SU-DHL-6 (cell line): Measurements from ENCODE around the gene NXPH1.

Experiments used
- H2AFZ ChIP-seq: fragments of 200-600 bp; sonication (generic); 2 replicates; pipeline ENCODE4 v1.6.1; 2014; ENCODE audit warnings: low read depth, mild to moderate bottlenecking, moderate library complexity, mixed read lengths, antibody characterized with exemption, low read length; ENCODE audit not compliant: severe bottlenecking
- H3F3A ChIP-seq: fragments of 200-600 bp; shearing (Covaris generic); 2 replicates; pipeline ENCODE4 v1.6.0; 2016; ENCODE audit warnings: antibody characterized with exemption, mild to moderate bottlenecking; ENCODE audit not compliant: insufficient read depth
- H3K27ac ChIP-seq: fragments of 200-600 bp; sonication (generic); 2 replicates; pipeline ENCODE4 v1.5.1; 2016; ENCODE audit warnings: low read depth, mild to moderate bottlenecking, low read length, moderate library complexity, mixed read lengths
- H3K27me3 ChIP-seq: fragments of 200-600 bp; sonication (generic), shearing (Covaris generic); 2 replicates; pipeline ENCODE4 v1.6.0; 2014; ENCODE audit warnings: mild to moderate bottlenecking, low read length
- H3K36me3 ChIP-seq: fragments of 200-600 bp; sonication (generic); 2 replicates; pipeline ENCODE4 v1.6.1; 2014; ENCODE audit warnings: mild to moderate bottlenecking, low read length, mixed read lengths
- H3K4me2 ChIP-seq: fragments of 300-600, 200-600 bp; shearing (Covaris generic), sonication (generic); 2 replicates; pipeline ENCODE4 v1.6.0; 2014; ENCODE audit warnings: low read length, low read depth, mild to moderate bottlenecking; ENCODE audit not compliant: poor library complexity, severe bottlenecking
- H3K4me3 ChIP-seq: fragments of 200-600 bp; sonication (generic); 2 replicates; pipeline ENCODE4 v1.5.1; 2014; ENCODE audit warnings: antibody characterized with exemption, low read length, mild to moderate bottlenecking, mixed read lengths; ENCODE audit not compliant: insufficient read depth, poor library complexity, severe bottlenecking
- H3K79me2 ChIP-seq: fragments of 200-600 bp; sonication (generic); 2 replicates; pipeline ENCODE4 v1.6.1; 2014; ENCODE audit warnings: mild to moderate bottlenecking, low read length, moderate library complexity; ENCODE audit not compliant: insufficient read depth
- H3K9ac ChIP-seq: fragments of 200-600 bp; sonication (generic); 2 replicates; pipeline ENCODE4 v1.7.0; 2014; ENCODE audit warnings: mild to moderate bottlenecking, low read length
- H3K9me2 ChIP-seq: fragments of 200-600 bp; sonication (generic); replicated peaks from 2 replicates; pipeline ENCODE4 v1.6.1; 2014; ENCODE audit warnings: low read length; ENCODE audit not compliant: insufficient read depth
- H3K9me3 ChIP-seq: fragments of 200-600 bp; sonication (generic); 2 replicates; pipeline ENCODE4 v1.6.1; 2014; ENCODE audit warnings: low read length, mixed read lengths; ENCODE audit not compliant: insufficient read depth
- H4K20me1 ChIP-seq: fragments of 200-600 bp; sonication (generic); 2 replicates; pipeline ENCODE4 v1.6.1; 2014; ENCODE audit warnings: low read depth, mild to moderate bottlenecking, antibody characterized with exemption, low read length, moderate library complexity, mixed read lengths
- CTCF ChIP-seq: fragments of 200-600 bp; sonication (generic); IDR thresholded peaks from one replicate; pipeline ENCODE4 v1.5.1; 2017; ENCODE audit warnings: antibody characterized with exemption, mild to moderate bottlenecking, low read length, moderate library complexity; ENCODE audit not compliant: insufficient read depth, poor library complexity, severe bottlenecking
- EZH2phosphoT487 ChIP-seq: fragments of 200-600 bp; sonication (generic), shearing (Covaris generic); conservative IDR thresholded peaks from 2 replicates; pipeline ENCODE4 v1.6.1; 2018; ENCODE audit warnings: mild to moderate bottlenecking, antibody characterized with exemption, low read length, moderate library complexity, mixed read lengths

NXPH1 gene

GRCh38 chr7:8453535-8453934, 20.1 kb downstream of the NXPH1 start:
- Histone ChIP-seq H3K9ac (no peak overlapping the region), H3K4me2 (no peak overlapping the region), H2AFZ (no peak overlapping the region)

GRCh38 chr7:8455426-8455825, 22.0 kb downstream of the NXPH1 start:
- Histone ChIP-seq H3F3A (no peaks in the 10 kb centered on the region), H2AFZ (no peak overlapping the region), H3K27ac (no peak overlapping the region), H3K9me3 (no peaks in the 10 kb centered on the region), H3K9ac (no peak overlapping the region), H3K36me3 (no peaks in the 10 kb centered on the region), H4K20me1 (no peaks in the 10 kb centered on the region), H3K4me3 (no peak overlapping the region), H3K9me2 (no peaks in the 10 kb centered on the region), H3K4me2 (no peak overlapping the region), H3K79me2 (no peaks in the 10 kb centered on the region), H3K27me3 (no peaks in the 10 kb centered on the region)
- TF ChIP-seq CTCF (no peak), EZH2phosphoT487 (no peak)

More at GRCh38 chr7:8453535-8453934, 20.1 kb downstream of the NXPH1 start:
- H3K27ac ChIP-seq = no peak overlapping the region
- no peaks in the 10 kb centered on the region for H3K27me3 ChIP-seq
- H3K79me2 ChIP-seq = no peaks in the 10 kb centered on the region
- no peaks in the 10 kb centered on the region for H3K9me2 ChIP-seq
- no peaks in the 10 kb centered on the region for H4K20me1 ChIP-seq
- H3K9me3 ChIP-seq = no peaks in the 10 kb centered on the region
- TF ChIP-seq EZH2phosphoT487 (no peak), CTCF (no peak)
- H3K36me3 ChIP-seq = no peaks in the 10 kb centered on the region
- no peak overlapping the region for H3K4me3 ChIP-seq
- no peaks in the 10 kb centered on the region for H3F3A ChIP-seq

GRCh38 chr7:8462309-8462708, 28.9 kb downstream of the NXPH1 start:
- no peaks in the 10 kb centered on the region for H3K9me3 ChIP-seq
- no peaks in the 10 kb centered on the region for H4K20me1 ChIP-seq
- no peak overlapping the region for H3K4me3 ChIP-seq
- no peaks in the 10 kb centered on the region for H3K79me2 ChIP-seq
- no peaks in the 10 kb centered on the region for H3F3A ChIP-seq
- no peak overlapping the region for H3K9ac ChIP-seq
- H3K27me3 ChIP-seq = no peaks in the 10 kb centered on the region
- TF ChIP-seq CTCF (no peak), EZH2phosphoT487 (no peak)
- no peak overlapping the region for H2AFZ ChIP-seq
- no peak overlapping the region for H3K4me2 ChIP-seq
- no peaks in the 10 kb centered on the region for H3K9me2 ChIP-seq
- H3K27ac ChIP-seq = no peak overlapping the region
- H3K36me3 ChIP-seq = no peaks in the 10 kb centered on the region

GRCh38 chr7:8465338-8465737, 31.9 kb downstream of the NXPH1 start:
- H3K27ac ChIP-seq = no peak overlapping the region
- no peak overlapping the region for H2AFZ ChIP-seq
- no peak overlapping the region for H3K4me2 ChIP-seq
- no peaks in the 10 kb centered on the region for H4K20me1 ChIP-seq
- no peak overlapping the region for H3K4me3 ChIP-seq
- H3K79me2 ChIP-seq = no peaks in the 10 kb centered on the region
- H3K9me2 ChIP-seq = no peaks in the 10 kb centered on the region
- H3F3A ChIP-seq = no peaks in the 10 kb centered on the region
- no peaks in the 10 kb centered on the region for H3K36me3 ChIP-seq
- H3K9ac ChIP-seq = no peak overlapping the region
- no peak for TF ChIP-seq EZH2phosphoT487
- no peak for TF ChIP-seq CTCF
- no peaks in the 10 kb centered on the region for H3K27me3 ChIP-seq
- no peaks in the 10 kb centered on the region for H3K9me3 ChIP-seq
